BLaER1 treated with 17β-estradiol and CSF1 and Interleukin-3, amounts not matched to agents 10 nM and 100 nM (cell line): ENCODE data around the gene ANXA2R.
A peak's percentile ranks its signal among the peaks of the same experiment; 100 is the strongest.

ENCODE experiments used
- H3K27ac ChIP-seq, 11 experiments: shearing (Covaris generic); formaldehyde crosslinking; 2 replicates each; pipeline ENCODE4 v1.8.1; 2022
- H3K27me3 ChIP-seq, 11 experiments: shearing (Covaris generic); formaldehyde crosslinking; 2 replicates each; pipeline ENCODE4 v1.8.1; 2022
- H3K36me3 ChIP-seq, 11 experiments: shearing (Covaris generic); formaldehyde crosslinking; 2 replicates each; pipeline ENCODE4 v1.8.1; 2022
- H3K4me1 ChIP-seq, 10 experiments: shearing (Covaris generic); formaldehyde crosslinking; 2 replicates each; pipeline ENCODE4 v1.8.1; 2022
- H3K4me2 ChIP-seq, 11 experiments: shearing (Covaris generic); formaldehyde crosslinking; 2 replicates each; pipeline ENCODE4 v1.8.1; 2022
- H3K4me3 ChIP-seq, 10 experiments: shearing (Covaris generic); formaldehyde crosslinking; 2 replicates each; pipeline ENCODE4 v1.8.1; 2022
- H3K9ac ChIP-seq, 11 experiments: shearing (Covaris generic); formaldehyde crosslinking; 2 replicates each; pipeline ENCODE4 v1.8.1; 2022
- H3K9me3 ChIP-seq, 11 experiments: shearing (Covaris generic); formaldehyde crosslinking; replicated peaks in 1 of 11; 2 replicates each; pipeline ENCODE4 v1.8.1; 2022
- H4K20me1 ChIP-seq, 11 experiments: shearing (Covaris generic); formaldehyde crosslinking; 2 replicates each; pipeline ENCODE4 v1.8.1; 2022
- Cebpa-rat ChIP-seq, 11 experiments: shearing (Covaris generic); IDR thresholded peaks; 2 replicates each; pipeline ENCODE4 v1.8.1; 2022

Gene ANXA2R

GRCh38 chr5:43006424-43007202 lies 33.5 kb downstream of the ANXA2R start:
- TF ChIP-seq Cebpa-rat (IDR thresholded peaks at IDR 0.05), result no peak
- Histone ChIP-seq H4K20me1 (no peaks in the 10 kb centered on the region), H3K36me3 (peaks cover 0 to 24% (median 0%) of the 10 kb centered on the region in 11 experiments; a peak in 4 of 22 replicates), H3K9me3 (no peaks in the 10 kb centered on the region), H3K9ac (peak overlapping the region; percentile 80 to 96 (median 92)), H3K4me2 (peak overlapping the region; percentile 81 to 96 (median 93)), H3K4me3 (peak overlapping the region; percentile 49 to 78 (median 69)), H3K27ac (peak overlapping the region; percentile 82 to 99 (median 97); a peak in 21 of 22 replicates), H3K27me3 (peaks cover 0 to 10% (median 6%) of the 10 kb centered on the region in 11 experiments; a peak in 18 of 22 replicates), H3K4me1 (peaks cover 20 to 49% (median 34%) of the 10 kb centered on the region in 10 experiments)

GRCh38 chr5:43005031-43005430 lies 35.1 kb downstream of the ANXA2R start:
- Histone ChIP-seq H3K9me3 (no peaks in the 10 kb centered on the region), H3K27me3 (peaks cover 15 to 26% (median 22%) of the 10 kb centered on the region in 11 experiments), H3K4me1 (peaks cover 7 to 34% (median 22%) of the 10 kb centered on the region in 10 experiments), H3K27ac (no peak overlapping the region), H3K4me3 (no peak overlapping the region), H3K4me2 (peak overlapping the region in 5 of 11 experiments; percentile 41 to 62 (median 53); a peak in 7 of 22 replicates), H4K20me1 (peaks cover 0 to 8% (median 0%) of the 10 kb centered on the region in 11 experiments; a peak in 1 of 22 replicates), H3K36me3 (peaks cover 0 to 38% (median 0%) of the 10 kb centered on the region in 11 experiments; a peak in 6 of 22 replicates), H3K9ac (no peak overlapping the region)
- TF ChIP-seq Cebpa-rat (IDR thresholded peaks at IDR 0.05), result no peak

GRCh38 chr5:43001748-43002147 lies 38.4 kb downstream of the ANXA2R start:
- Histone ChIP-seq H3K9ac (no peak overlapping the region), H3K4me1 (peaks cover 1 to 26% (median 17%) of the 10 kb centered on the region in 10 experiments; a peak in 19 of 20 replicates), H3K27ac (no peak overlapping the region), H3K27me3 (peaks cover 21 to 39% (median 30%) of the 10 kb centered on the region in 11 experiments), H3K36me3 (peaks cover 0 to 59% (median 12%) of the 10 kb centered on the region in 11 experiments; a peak in 10 of 22 replicates), H3K4me2 (no peak overlapping the region), H3K4me3 (no peak overlapping the region), H4K20me1 (peaks cover 0 to 13% (median 0%) of the 10 kb centered on the region in 11 experiments; a peak in 1 of 22 replicates), H3K9me3 (no peaks in the 10 kb centered on the region)
- TF ChIP-seq Cebpa-rat (IDR thresholded peaks at IDR 0.05), result no peak

GRCh38 chr5:43000914-43001313 lies 39.2 kb downstream of the ANXA2R start:
- Histone ChIP-seq H3K27ac (no peak overlapping the region), H3K4me2 (no peak overlapping the region), H3K9ac (no peak overlapping the region), H4K20me1 (peaks cover 0 to 13% (median 0%) of the 10 kb centered on the region in 11 experiments; a peak in 1 of 22 replicates), H3K36me3 (peaks cover 0 to 54% (median 12%) of the 10 kb centered on the region in 11 experiments; a peak in 10 of 22 replicates), H3K27me3 (peaks cover 21 to 39% (median 30%) of the 10 kb centered on the region in 11 experiments), H3K9me3 (no peaks in the 10 kb centered on the region), H3K4me1 (peaks cover 6 to 26% (median 16%) of the 10 kb centered on the region in 10 experiments; a peak in 17 of 20 replicates), H3K4me3 (no peak overlapping the region)
- no peak for TF ChIP-seq Cebpa-rat (IDR thresholded peaks at IDR 0.05)

GRCh38 chr5:43000111-43000840 lies 39.8 kb downstream of the ANXA2R start:
- no peak overlapping the region for H3K4me3 ChIP-seq
- 0 out of 22 replicates have a peak overlapping the region, but pooled peaks of 1 of the 11 experiments have one; percentile 1 for H3K4me2 ChIP-seq
- peaks cover 11 to 26% (median 16%) of the 10 kb centered on the region in 10 experiments; a peak in 19 of 20 replicates for H3K4me1 ChIP-seq
- H3K9me3 ChIP-seq, result no peaks in the 10 kb centered on the region
- TF ChIP-seq Cebpa-rat (IDR thresholded peaks at IDR 0.05), result no peak
- no peak overlapping the region for H3K27ac ChIP-seq
- no peak overlapping the region for H3K9ac ChIP-seq
- peaks cover 0 to 52% (median 12%) of the 10 kb centered on the region in 11 experiments; a peak in 10 of 22 replicates for H3K36me3 ChIP-seq
- peaks cover 0 to 13% (median 0%) of the 10 kb centered on the region in 11 experiments; a peak in 1 of 22 replicates for H4K20me1 ChIP-seq
- H3K27me3 ChIP-seq, result peaks cover 21 to 39% (median 30%) of the 10 kb centered on the region in 11 experiments

- peak overlapping the region; percentile 85 to 99 (median 96) for H3K4me2 ChIP-seq
- peak overlapping the region; percentile 97 to 100 (median 99) for H3K9ac ChIP-seq
- peaks cover 0 to 24% (median 12%) of the 10 kb centered on the region in 11 experiments; a peak in 10 of 22 replicates for H3K36me3 ChIP-seq
- H3K4me1 ChIP-seq, result peaks cover 22 to 29% (median 25%) of the 10 kb centered on the region in 10 experiments
- peaks cover 0 to 3% (median 0%) of the 10 kb centered on the region in 11 experiments; a peak in 2 of 22 replicates for H3K9me3 ChIP-seq
- peaks cover 7 to 18% (median 13%) of the 10 kb centered on the region in 11 experiments for H3K27me3 ChIP-seq
- peak overlapping the region; percentile 99 to 100 (median 100); a peak in 21 of 22 replicates for H3K27ac ChIP-seq
- H4K20me1 ChIP-seq, result peaks cover 0 to 8% (median 0%) of the 10 kb centered on the region in 11 experiments; a peak in 1 of 22 replicates
- peak overlapping the region; percentile 75 to 93 (median 84) for H3K4me3 ChIP-seq
- no peak for TF ChIP-seq Cebpa-rat (IDR thresholded peaks at IDR 0.05)
These were observed 44.8 kb downstream of the ANXA2R start for GRCh38 chr5:42995360-42995751.

- Histone ChIP-seq H3K9me3 (peaks cover 0 to 9% (median 4%) of the 10 kb centered on the region in 11 experiments; a peak in 15 of 22 replicates), H3K4me1 (peaks cover 28 to 35% (median 31%) of the 10 kb centered on the region in 10 experiments), H4K20me1 (0 out of 22 replicates have a peak, but pooled peaks cover 0 to 2% (median 0%) of the 10 kb centered on the region in 11 experiments), H3K9ac (peak overlapping the region; percentile 97 to 100 (median 99)), H3K27me3 (peaks cover under 1 to 12% (median 7%) of the 10 kb centered on the region in 11 experiments; a peak in 20 of 22 replicates), H3K4me2 (peak overlapping the region; percentile 85 to 99 (median 96)), H3K4me3 (peak overlapping the region; percentile 75 to 93 (median 84)), H3K36me3 (peaks cover 0 to 21% (median 9%) of the 10 kb centered on the region in 11 experiments; a peak in 9 of 22 replicates), H3K27ac (peak overlapping the region; percentile 99 to 100 (median 100))
- TF ChIP-seq Cebpa-rat (IDR thresholded peaks at IDR 0.05), result no peak
These were observed 45.4 kb downstream of the ANXA2R start for GRCh38 chr5:42994555-42995359.
